Rectal smooth muscle tissue (tissue), 1 donor: ENCODE data around the gene C11orf71.

Experiments
- H3K27ac ChIP-seq: one replicate; pipeline ENCODE4 v1.7.0; 2013; ENCODE audit warnings: low read depth, low read length, inconsistent platforms
- H3K27me3 ChIP-seq: one replicate; pipeline ENCODE4 v1.7.0; 2013; ENCODE audit warnings: low read length; ENCODE audit not compliant: control insufficient read depth, insufficient read depth
- H3K36me3 ChIP-seq: one replicate; pipeline ENCODE4 v1.7.0; 2013; ENCODE audit warnings: low read length; ENCODE audit not compliant: control insufficient read depth, insufficient read depth
- H3K4me1 ChIP-seq: one replicate; pipeline ENCODE4 v1.7.0; 2013; ENCODE audit warnings: low read length; ENCODE audit not compliant: control insufficient read depth, insufficient read depth
- H3K4me3 ChIP-seq: one replicate; pipeline ENCODE4 v1.7.0; 2013; ENCODE audit warnings: low read length
- H3K9ac ChIP-seq: one replicate; pipeline ENCODE4 v1.7.0; 2013; ENCODE audit warnings: low read length

C11orf71 gene, protein sequence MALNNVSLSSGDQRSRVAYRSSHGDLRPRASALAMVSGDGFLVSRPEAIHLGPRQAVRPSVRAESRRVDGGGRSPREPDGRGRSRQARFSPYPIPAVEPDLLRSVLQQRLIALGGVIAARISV

DNA sequence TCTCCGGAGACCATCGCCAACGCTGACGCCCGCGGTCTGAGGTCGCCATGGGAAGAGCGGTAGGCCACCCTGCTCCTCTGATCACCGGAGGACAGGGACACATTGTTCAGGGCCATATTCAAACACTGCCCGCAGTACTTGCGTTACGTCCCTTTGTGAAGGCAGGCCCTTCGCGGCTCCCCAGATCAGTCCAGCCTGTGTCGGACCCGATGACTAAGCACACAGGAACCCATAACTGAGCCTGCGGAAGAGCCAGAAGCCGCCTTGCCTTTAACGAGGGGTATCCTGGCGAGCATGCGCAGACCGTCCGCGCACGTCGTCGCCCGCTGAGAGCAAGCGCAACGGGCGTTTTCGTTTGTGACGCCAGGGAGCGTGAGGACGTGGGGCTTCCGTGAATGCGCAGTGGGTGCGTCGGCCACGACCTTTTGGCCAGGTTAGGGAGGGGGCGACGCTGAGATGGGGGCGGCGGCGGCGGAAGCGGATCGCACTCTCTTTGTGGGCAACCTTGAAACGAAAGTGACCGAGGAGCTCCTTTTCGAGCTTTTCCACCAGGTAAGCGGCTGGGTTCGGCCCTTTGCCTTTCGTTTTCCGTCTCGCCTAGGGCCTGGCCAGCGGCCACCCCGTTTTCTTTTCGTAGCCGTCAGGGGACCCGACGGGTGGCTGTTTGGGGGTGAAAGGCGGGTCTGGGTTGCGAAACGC, at the start of gene C11orf71, which contains the start of gene RBM7:
C11orf71 (minus strand) TSS at position 296 of the 699 bp plus-strand sequence; CDS start at position 116, 180 bp downstream.
RBM7 (plus strand) TSS at position 451 of the 699 bp plus-strand sequence; CDS start at position 457, 6 bp downstream.
- Histone ChIP-seq H3K4me3 (peak within 1 kb of the TSS; percentile 98), H3K4me1 (peaks cover 8% of the 10 kb centered on the region), H3K27me3 (no peaks in the 10 kb centered on the region), H3K9ac (peak within 1 kb of the TSS; percentile 98), H3K36me3 (no peaks in the 10 kb centered on the region), H3K27ac (peak within 1 kb of the TSS; percentile 99)

DNA sequence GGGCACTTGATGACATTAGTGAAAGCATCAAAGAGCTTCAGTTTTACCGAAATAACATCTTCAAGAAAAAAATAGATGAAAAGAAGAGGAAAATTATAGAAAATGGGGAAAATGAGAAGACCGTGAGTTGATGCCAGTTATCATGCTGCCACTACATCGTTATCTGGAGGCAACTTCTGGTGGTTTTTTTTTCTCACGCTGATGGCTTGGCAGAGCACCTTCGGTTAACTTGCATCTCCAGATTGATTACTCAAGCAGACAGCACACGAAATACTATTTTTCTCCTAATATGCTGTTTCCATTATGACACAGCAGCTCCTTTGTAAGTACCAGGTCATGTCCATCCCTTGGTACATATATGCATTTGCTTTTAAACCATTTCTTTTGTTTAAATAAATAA, 49.5 kb upstream of the C11orf71 start:
- Histone ChIP-seq H3K4me1 (peaks cover 6% of the 10 kb centered on the region), H3K27ac (no peak overlapping the region), H3K27me3 (no peaks in the 10 kb centered on the region), H3K36me3 (peaks cover 8% of the 10 kb centered on the region), H3K9ac (no peak overlapping the region), H3K4me3 (no peak overlapping the region)

DNA sequence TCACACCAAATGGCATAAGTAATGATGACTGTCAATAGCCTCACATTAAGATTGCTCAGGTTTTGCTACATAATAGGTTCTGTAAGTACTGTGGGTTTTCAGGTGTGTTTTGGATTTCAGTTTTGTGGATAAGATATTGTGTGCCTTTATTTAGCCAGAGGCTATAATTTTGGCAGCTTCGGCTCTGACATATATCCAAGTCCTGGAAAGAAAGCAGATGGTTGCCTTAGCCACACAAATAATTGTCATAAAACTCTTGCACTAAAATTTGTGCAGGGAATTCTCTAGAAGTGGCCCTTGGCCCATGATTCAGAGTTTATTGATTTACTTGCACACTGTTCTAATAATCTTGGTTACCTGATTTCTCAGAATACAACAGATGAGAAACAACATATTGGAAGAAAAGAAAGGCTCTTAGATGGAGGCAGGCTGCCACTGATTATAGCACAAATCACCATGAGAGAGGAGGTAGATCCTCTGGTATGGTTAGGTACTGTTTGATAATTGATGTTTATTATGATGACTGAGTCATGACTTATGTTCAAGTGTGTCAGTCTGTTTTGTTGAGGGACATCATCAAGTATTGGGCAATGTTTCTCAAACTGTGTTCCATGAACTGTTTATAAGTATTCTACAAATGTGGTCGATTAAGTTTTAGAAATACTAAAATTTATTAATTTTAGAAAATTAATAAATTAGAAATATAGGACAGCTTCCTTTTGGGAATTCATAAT, 48.6 kb upstream of the C11orf71 start:
- peaks cover 8% of the 10 kb centered on the region for H3K36me3 ChIP-seq
- no peak overlapping the region for H3K27ac ChIP-seq
- H3K9ac ChIP-seq: no peak overlapping the region
- H3K4me1 ChIP-seq: peaks cover 6% of the 10 kb centered on the region
- no peaks in the 10 kb centered on the region for H3K27me3 ChIP-seq
- H3K4me3 ChIP-seq: no peak overlapping the region

DNA sequence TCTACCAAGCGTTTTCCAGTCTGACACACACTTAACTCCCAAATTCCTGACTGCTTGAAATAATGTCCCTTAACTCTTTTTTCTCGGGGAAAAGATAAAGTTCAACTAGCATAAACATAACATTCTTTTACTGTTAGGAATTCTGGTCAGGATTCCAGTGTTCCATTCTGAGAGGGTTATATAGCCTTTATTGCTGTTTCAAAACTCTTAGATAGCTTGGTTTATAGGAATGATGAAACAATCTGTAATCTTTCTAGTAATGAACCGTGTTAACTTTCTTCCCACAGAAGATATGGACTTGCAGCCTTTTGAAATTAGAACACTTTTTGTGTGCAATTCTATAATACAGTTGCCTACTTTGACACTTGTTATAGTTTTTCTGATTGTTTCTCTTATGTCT, 47.6 kb upstream of the C11orf71 start:
- H3K4me1 ChIP-seq: peaks cover 6% of the 10 kb centered on the region
- H3K27ac ChIP-seq: no peak overlapping the region
- H3K4me3 ChIP-seq: no peak overlapping the region
- no peaks in the 10 kb centered on the region for H3K27me3 ChIP-seq
- peaks cover 8% of the 10 kb centered on the region for H3K36me3 ChIP-seq
- no peak overlapping the region for H3K9ac ChIP-seq

DNA sequence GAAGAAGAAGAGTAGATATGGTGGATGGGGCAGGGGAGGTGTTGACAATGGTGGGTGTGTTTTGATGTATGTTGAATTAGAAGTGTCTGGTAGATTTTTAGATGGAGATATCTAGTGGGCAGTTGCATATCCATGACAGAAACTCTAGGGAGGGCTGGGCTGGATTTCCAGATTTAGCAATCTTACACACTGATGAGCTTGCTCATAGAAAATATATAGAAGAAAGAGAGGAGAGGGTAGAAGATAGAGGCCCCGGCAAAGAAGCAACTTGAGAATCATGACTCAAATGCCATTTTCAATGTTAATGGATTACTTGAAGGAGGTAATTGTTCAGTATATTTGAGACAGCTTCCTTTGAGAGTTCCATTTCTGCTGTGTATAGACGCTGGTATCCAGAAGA, 47.1 kb upstream of the C11orf71 start:
- peaks cover 8% of the 10 kb centered on the region for H3K36me3 ChIP-seq
- H3K27ac ChIP-seq: no peak overlapping the region
- H3K27me3 ChIP-seq: no peaks in the 10 kb centered on the region
- peaks cover 6% of the 10 kb centered on the region for H3K4me1 ChIP-seq
- H3K9ac ChIP-seq: no peak overlapping the region
- no peak overlapping the region for H3K4me3 ChIP-seq

DNA sequence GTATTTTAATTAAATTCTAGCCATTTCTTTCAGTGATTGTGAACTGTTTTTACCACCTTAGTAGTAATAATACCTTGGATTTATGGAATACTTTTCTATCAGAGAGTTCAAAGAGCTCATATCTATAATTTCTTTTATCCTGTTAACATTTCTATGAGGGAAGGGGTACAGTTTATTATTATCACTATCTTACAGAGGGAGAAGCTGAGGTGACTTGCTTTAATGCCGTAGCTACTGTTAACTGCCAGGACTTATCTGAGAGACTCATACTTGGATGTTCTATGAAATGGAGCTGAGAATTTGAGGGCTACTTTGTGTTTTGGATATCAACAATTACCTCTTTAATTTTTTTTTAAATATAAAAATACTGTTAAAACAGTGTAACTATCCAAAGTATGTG, 42.2 kb upstream of the C11orf71 start:
- H3K4me3 ChIP-seq: no peak overlapping the region
- peaks cover 11% of the 10 kb centered on the region for H3K4me1 ChIP-seq
- no peaks in the 10 kb centered on the region for H3K27me3 ChIP-seq
- H3K9ac ChIP-seq: no peak overlapping the region
- H3K36me3 ChIP-seq: peaks cover 3% of the 10 kb centered on the region
- no peak overlapping the region for H3K27ac ChIP-seq

DNA sequence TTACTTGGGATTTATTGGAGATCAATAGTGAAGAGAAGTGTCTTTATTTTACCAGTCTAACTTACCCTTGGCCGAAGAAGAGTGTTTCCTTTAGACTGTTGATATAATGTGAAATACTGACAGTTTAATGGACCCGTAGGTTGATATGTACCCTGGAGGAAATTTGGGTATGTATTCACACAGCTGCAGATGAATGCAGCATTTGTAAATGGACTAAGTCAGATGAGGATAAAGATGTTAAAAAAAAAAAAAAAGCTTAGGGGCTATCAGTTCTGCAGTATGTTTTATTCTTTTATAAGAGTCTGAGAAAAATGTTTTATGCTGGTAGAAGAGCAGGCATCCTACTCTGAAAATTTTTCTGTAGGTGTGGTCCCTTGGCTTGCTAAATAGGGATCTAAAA, 41.6 kb upstream of the C11orf71 start:
- peaks cover 3% of the 10 kb centered on the region for H3K36me3 ChIP-seq
- no peak overlapping the region for H3K9ac ChIP-seq
- H3K27ac ChIP-seq: peak overlapping the region; percentile 11
- H3K4me3 ChIP-seq: no peak overlapping the region
- no peaks in the 10 kb centered on the region for H3K27me3 ChIP-seq
- peaks cover 11% of the 10 kb centered on the region for H3K4me1 ChIP-seq

DNA sequence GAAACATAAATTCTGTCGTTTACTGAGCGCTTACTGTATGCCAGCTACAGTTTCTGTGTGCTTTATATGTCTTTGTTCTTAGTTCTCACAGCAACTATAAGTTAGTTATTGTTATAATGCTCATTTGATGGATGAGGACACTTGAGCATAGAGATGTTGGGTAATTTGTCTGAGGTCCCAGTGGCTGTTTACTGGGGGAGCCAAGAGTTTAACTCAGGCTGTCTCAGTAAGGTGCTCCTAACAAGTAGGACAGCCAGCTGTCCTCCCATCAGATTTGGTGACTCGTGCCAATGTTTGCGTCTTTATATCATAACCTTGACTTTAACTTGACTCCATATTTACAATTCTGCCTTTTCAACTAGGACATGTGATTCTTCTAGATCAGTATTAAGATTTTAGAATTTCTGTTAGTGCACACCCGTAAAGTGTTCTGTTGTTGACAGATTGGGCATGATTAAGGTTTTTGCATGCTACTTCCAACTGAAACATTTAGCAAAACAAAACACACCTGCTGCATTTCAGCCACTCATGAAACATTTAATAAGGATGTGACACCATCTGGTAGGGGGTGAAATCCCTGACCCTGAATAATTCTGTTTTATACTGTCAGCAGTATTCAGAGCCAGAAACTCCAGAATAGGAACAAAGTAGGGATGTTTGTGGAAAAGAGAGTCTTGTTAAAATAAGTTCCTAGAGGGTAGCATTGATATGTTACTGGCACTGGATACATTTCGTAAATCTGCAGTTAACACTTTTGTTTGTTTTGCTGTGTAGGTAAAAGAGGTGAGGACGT, 40.9 kb upstream of the C11orf71 start:
- Histone ChIP-seq H3K4me3 (no peak overlapping the region), H3K27me3 (no peaks in the 10 kb centered on the region)

DNA sequence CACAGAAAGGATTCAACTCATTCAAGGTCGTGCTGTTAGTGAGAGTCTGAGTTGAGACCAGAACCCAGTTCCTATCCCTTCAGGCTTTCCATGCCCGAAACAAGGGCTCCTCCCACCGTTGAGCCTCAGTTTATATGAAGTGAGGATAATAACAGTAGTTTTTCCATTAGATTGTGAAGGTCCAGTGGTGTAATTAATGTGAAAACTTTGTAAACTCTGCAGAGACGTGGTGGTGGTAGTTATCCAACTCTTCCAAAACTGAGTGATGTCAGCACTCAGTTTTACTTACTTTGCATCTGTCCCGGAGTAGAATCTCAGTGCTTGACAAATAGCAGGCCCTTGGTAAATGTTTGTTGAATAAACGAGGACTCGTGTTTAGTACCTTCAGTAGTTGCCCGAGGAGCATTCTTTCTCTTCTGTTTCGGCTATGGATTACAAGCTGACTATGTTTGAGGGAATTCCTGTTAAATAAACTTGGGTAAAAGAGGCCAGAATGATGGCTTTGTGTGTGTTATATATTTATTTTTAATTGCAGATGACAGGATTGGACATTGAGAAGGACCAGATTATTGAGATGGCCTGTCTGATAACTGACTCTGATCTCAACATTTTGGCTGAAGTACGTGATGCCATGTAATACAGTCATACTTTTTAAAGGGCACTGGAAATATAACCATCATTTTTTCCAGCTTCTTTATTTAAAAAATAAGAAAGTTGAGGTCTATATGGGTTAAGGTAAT, 40.0 kb upstream of the C11orf71 start:
- peaks cover 11% of the 10 kb centered on the region for H3K4me1 ChIP-seq
- peak overlapping the region; percentile 93 for H3K4me3 ChIP-seq
- peak overlapping the region; percentile 2 for H3K9ac ChIP-seq
- peak overlapping the region; percentile 90 for H3K27ac ChIP-seq
- H3K27me3 ChIP-seq: no peaks in the 10 kb centered on the region
- no peaks in the 10 kb centered on the region for H3K36me3 ChIP-seq

More for the DNA sequence above, 40.9 kb upstream of the C11orf71 start:
- Histone ChIP-seq H3K36me3 (no peaks in the 10 kb centered on the region), H3K9ac (no peak overlapping the region), H3K27ac (peak overlapping the region; percentile 90), H3K4me1 (peaks cover 11% of the 10 kb centered on the region)

DNA sequence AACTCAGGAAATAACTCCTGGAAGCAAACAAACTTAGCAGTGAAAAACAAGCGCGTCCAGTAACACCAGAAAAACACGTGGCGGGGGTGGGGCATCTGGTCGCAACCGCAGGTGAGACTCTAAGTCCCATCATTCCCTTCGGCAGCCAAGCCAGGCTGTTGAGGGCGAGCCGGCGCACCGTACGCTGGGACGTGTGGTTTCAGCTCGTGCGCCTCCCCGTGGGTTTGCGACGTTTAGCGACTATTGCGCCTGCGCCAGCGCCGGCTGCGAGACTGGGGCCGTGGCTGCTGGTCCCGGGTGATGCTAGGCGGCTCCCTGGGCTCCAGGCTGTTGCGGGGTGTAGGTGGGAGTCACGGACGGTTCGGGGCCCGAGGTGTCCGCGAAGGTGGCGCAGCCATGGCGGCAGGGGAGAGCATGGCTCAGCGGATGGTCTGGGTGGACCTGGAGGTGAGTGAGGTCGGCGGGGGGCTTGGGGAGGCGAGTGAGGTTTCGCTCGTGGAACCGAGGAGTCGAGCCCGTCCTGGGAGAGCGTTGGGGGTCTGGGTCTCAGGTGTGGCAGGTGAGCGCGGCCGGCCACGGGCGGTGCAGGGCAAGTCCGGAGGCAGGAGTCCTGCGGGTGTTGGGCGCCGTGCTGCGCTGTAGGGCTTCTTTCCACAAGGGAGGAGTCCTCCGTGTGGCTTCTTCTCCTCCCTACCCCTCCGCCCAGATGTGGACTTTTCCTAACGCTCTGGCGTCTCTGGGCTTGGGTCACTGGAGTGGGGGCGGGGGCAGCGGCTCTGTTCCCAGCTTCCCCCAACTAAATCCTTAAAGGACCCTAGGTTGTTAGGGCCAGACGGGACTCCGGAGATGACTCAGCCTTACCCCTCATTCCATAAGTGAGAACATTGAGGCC, 39.2 kb upstream of the C11orf71 start, which contains the start of gene REXO2:
REXO2 (plus strand) TSS at position 239 of the 892 bp plus-strand sequence; CDS start at position 301, 62 bp downstream.
- Histone ChIP-seq H3K4me3 (peak within 1 kb of the TSS; percentile 93), H3K27ac (peak within 1 kb of the TSS; percentile 90), H3K9ac (peak within 1 kb of the TSS; percentile 72), H3K36me3 (no peaks in the 10 kb centered on the region), H3K27me3 (no peaks in the 10 kb centered on the region), H3K4me1 (peaks cover 11% of the 10 kb centered on the region)

DNA sequence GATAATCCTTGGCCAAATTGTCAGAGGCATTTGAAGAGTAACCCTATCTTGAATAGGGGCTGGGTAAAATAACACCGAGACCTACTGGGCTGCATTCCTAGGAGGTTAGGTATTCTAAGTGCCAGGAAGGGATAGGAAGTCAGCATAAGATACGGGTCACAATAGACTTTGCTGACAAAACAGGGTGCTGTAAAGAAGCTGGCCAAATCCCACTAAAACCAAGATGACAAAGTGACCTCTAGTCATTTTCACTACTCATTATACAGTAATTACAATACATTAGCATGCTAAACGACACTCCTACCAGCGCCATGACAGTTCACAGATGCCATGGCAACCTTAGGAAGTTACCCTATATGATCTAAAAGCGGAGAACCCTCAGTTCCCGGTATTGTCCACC, 38.0 kb upstream of the C11orf71 start:
- no peaks in the 10 kb centered on the region for H3K27me3 ChIP-seq
- H3K36me3 ChIP-seq: no peaks in the 10 kb centered on the region
- H3K4me3 ChIP-seq: no peak overlapping the region
- H3K9ac ChIP-seq: no peak overlapping the region
- H3K27ac ChIP-seq: no peak overlapping the region
- peaks cover 11% of the 10 kb centered on the region for H3K4me1 ChIP-seq
